Memory B cell (primary cell): ENCODE measurements around the gene TMEM117.

Source experiments
- ATAC-seq: fragments of 150-1000 bp; cut with Tn5 transposase; 2 replicates; pipeline ENCODE4 v1.10.0; 2021; ENCODE audit warnings: low read depth, mild to moderate bottlenecking, moderate library complexity
- DNase-seq, 2 donors: peaks; one replicate each; pipeline ENCODE4 v3.0.0; 2022; ENCODE audit warnings: low spot score in 2 of 2
- H3K27ac Mint-ChIP-seq: one replicate; pipeline ENCODE4 v1.8.0; 2022; ENCODE audit warnings: mild to moderate bottlenecking, moderate library complexity, mixed read lengths
- H3K27me3 Mint-ChIP-seq: one replicate; pipeline ENCODE4 v1.8.0; 2022; ENCODE audit warnings: mixed read lengths
- H3K36me3 Mint-ChIP-seq: one replicate; pipeline ENCODE4 v1.8.0; 2022; ENCODE audit warnings: mild to moderate bottlenecking, mixed read lengths
- H3K4me1 Mint-ChIP-seq: one replicate; pipeline ENCODE4 v1.8.0; 2022; ENCODE audit warnings: mixed read lengths
- H3K4me3 Mint-ChIP-seq: one replicate; pipeline ENCODE4 v1.8.0; 2022; ENCODE audit warnings: mild to moderate bottlenecking, moderate library complexity, mixed read lengths
- H3K9me3 Mint-ChIP-seq: one replicate; pipeline ENCODE4 v1.8.0; 2022; ENCODE audit warnings: mixed read lengths

The TMEM117 gene

GRCh38 chr12:44114906-44115305 lies 279.0 kb downstream of the TMEM117 start:
- Mint-ChIP-seq H3K27ac (no peak overlapping the region), H3K9me3 (peaks cover 3% of the 10 kb centered on the region), H3K27me3 (no peaks in the 10 kb centered on the region), H3K4me3 (no peak overlapping the region), H3K4me1 (no peaks in the 10 kb centered on the region), H3K36me3 (peaks cover 5% of the 10 kb centered on the region)
- ATAC-seq (no peak), DNase-seq (no peak)

- no peaks in the 10 kb centered on the region for H3K4me1 Mint-ChIP-seq
- no peaks in the 10 kb centered on the region for H3K27me3 Mint-ChIP-seq
- no peak overlapping the region for H3K4me3 Mint-ChIP-seq
- H3K36me3 Mint-ChIP-seq: peaks cover 15% of the 10 kb centered on the region
- DNase-seq (no peak), ATAC-seq (no peak)
- peaks cover 3% of the 10 kb centered on the region for H3K9me3 Mint-ChIP-seq
- no peak overlapping the region for H3K27ac Mint-ChIP-seq
Observed at GRCh38 chr12:44117337-44117736, 281.5 kb downstream of the TMEM117 start.

- H3K4me3 Mint-ChIP-seq: no peak overlapping the region
- H3K9me3 Mint-ChIP-seq: peaks cover 3% of the 10 kb centered on the region
- no peak overlapping the region for H3K27ac Mint-ChIP-seq
- no peak for ATAC-seq
- H3K27me3 Mint-ChIP-seq: no peaks in the 10 kb centered on the region
- peaks cover 18% of the 10 kb centered on the region for H3K36me3 Mint-ChIP-seq
- H3K4me1 Mint-ChIP-seq: no peaks in the 10 kb centered on the region
- no peak for DNase-seq
Observed at GRCh38 chr12:44118946-44119345, 283.1 kb downstream of the TMEM117 start.

GRCh38 chr12:44126806-44127205 lies 290.9 kb downstream of the TMEM117 start:
- H3K4me1 Mint-ChIP-seq: peaks cover 10% of the 10 kb centered on the region
- no peaks in the 10 kb centered on the region for H3K27me3 Mint-ChIP-seq
- no peaks in the 10 kb centered on the region for H3K9me3 Mint-ChIP-seq
- ATAC-seq: no peak
- no peak for DNase-seq
- no peak overlapping the region for H3K4me3 Mint-ChIP-seq
- H3K36me3 Mint-ChIP-seq: peaks cover 8% of the 10 kb centered on the region
- no peak overlapping the region for H3K27ac Mint-ChIP-seq

- Mint-ChIP-seq H3K27me3 (no peaks in the 10 kb centered on the region), H3K9me3 (no peaks in the 10 kb centered on the region), H3K4me3 (no peak overlapping the region), H3K4me1 (peaks cover 10% of the 10 kb centered on the region), H3K27ac (no peak overlapping the region), H3K36me3 (peaks cover 8% of the 10 kb centered on the region)
- no peak for ATAC-seq
- DNase-seq: no peak
Observed at GRCh38 chr12:44127966-44128710, 292.3 kb downstream of the TMEM117 start.

DNA sequence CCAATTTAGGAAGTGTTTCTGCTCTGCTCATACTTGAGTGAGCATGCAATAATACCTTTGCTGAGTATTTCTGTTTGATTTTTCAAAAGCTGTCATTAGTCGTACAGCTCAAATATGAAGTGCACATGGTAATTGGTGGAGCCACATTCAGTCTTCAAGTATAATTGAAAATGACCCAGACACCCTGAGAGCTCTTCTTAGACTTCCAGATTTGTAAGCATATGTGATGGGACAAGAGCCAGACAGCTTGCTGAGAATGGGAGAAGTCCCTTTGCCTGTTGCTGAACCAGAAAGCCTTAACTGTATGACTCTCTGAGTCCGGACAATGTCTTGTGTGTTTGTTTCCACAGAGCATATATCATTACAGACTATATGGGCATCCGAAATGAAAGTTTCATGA lies 307.3 kb downstream of the TMEM117 start:
- Mint-ChIP-seq H3K27ac (no peak overlapping the region), H3K4me1 (peaks cover 1% of the 10 kb centered on the region), H3K9me3 (no peaks in the 10 kb centered on the region), H3K4me3 (no peak overlapping the region), H3K36me3 (peaks cover 10% of the 10 kb centered on the region), H3K27me3 (no peaks in the 10 kb centered on the region)
- no peak for ATAC-seq
- DNase-seq: no peak

GRCh38 chr12:44148936-44149335 lies 313.1 kb downstream of the TMEM117 start:
- H3K27ac Mint-ChIP-seq: no peak overlapping the region
- no peaks in the 10 kb centered on the region for H3K4me1 Mint-ChIP-seq

DNA sequence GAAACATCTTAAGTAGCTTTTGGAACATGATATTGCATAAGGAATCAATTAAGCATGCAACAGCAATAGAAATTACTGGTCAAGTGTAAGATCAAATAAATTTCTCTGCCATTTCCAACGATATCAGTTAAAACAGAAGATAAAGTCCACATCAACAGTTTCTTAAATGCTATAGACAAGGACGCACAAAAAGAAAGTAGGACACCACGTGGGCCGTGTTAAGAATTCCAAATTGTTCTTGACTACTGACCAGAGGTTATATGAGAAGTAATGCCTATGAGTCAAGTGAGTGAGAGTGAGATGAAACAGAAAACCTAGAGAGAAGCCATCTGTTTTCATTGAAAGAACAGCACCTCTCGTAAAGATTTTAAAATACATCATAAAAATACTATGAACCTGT lies 318.2 kb downstream of the TMEM117 start:
- Mint-ChIP-seq H3K4me1 (peaks cover 3% of the 10 kb centered on the region), H3K9me3 (no peaks in the 10 kb centered on the region), H3K27me3 (no peaks in the 10 kb centered on the region), H3K4me3 (no peak overlapping the region), H3K27ac (no peak overlapping the region), H3K36me3 (peaks cover 2% of the 10 kb centered on the region)
- ATAC-seq (no peak), DNase-seq (no peak)

More at GRCh38 chr12:44148936-44149335, 313.1 kb downstream of the TMEM117 start:
- no peaks in the 10 kb centered on the region for H3K9me3 Mint-ChIP-seq
- DNase-seq: no peak
- no peaks in the 10 kb centered on the region for H3K27me3 Mint-ChIP-seq
- H3K36me3 Mint-ChIP-seq: peaks cover 6% of the 10 kb centered on the region
- ATAC-seq: no peak
- no peak overlapping the region for H3K4me3 Mint-ChIP-seq

GRCh38 chr12:44155358-44155757 lies 319.5 kb downstream of the TMEM117 start:
- DNase-seq: no peak
- no peak for ATAC-seq
- Mint-ChIP-seq H3K9me3 (no peaks in the 10 kb centered on the region), H3K27me3 (no peaks in the 10 kb centered on the region), H3K36me3 (peaks cover 2% of the 10 kb centered on the region), H3K4me3 (no peak overlapping the region), H3K27ac (no peak overlapping the region), H3K4me1 (peaks cover 3% of the 10 kb centered on the region)

- no peak for DNase-seq
- H3K4me3 Mint-ChIP-seq: no peak overlapping the region
Observed at GRCh38 chr12:44157359-44157758, 321.5 kb downstream of the TMEM117 start.

DNA sequence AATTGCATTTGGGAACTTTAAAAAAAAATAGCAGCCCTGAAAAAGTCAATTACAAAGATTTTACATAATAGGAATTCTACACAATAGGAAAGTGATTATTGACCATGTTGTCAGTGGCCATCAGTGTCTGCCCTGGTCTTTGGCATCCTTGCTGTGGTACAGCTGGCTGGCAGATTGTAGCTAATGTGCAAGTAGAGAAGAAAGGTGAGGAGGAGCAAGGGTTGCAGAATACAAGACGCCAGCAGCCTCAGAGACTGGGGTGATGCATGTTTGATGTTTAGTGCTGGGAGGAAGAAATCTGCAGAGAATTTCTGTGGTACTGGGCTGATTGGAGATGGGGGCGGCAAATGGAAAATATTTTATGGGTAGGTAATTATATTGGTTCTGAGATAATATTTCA lies 322.9 kb downstream of the TMEM117 start:
- no peak overlapping the region for H3K4me3 Mint-ChIP-seq
- no peak for ATAC-seq

More at GRCh38 chr12:44157359-44157758, 321.5 kb downstream of the TMEM117 start:
- H3K27me3 Mint-ChIP-seq: no peaks in the 10 kb centered on the region
- H3K27ac Mint-ChIP-seq: no peak overlapping the region
- peaks cover 2% of the 10 kb centered on the region for H3K36me3 Mint-ChIP-seq
- H3K4me1 Mint-ChIP-seq: peaks cover 3% of the 10 kb centered on the region
- H3K9me3 Mint-ChIP-seq: no peaks in the 10 kb centered on the region
- peak; percentile 39 for ATAC-seq

DNA sequence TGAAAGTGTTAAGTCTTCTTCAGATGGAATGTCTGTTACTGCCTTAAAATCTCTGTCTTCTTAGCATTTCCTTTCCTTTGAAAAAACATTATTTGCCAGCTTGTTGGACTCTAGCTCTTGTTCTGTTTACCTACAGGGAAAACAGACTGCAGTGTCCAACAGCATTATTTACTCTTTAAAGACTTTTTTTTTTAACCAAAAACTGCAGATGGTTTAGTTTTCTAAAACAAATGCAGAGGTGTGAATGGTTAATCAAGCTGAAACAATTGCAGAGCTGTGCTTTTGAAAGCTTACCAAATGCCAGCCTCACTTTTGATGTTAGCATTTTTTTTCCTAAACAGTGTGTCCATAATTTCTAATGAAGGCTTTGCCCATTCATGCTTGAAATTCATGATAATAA lies 323.3 kb downstream of the TMEM117 start:
- Mint-ChIP-seq H3K9me3 (no peaks in the 10 kb centered on the region), H3K4me3 (no peak overlapping the region), H3K4me1 (peaks cover 3% of the 10 kb centered on the region), H3K27me3 (no peaks in the 10 kb centered on the region), H3K27ac (no peak overlapping the region), H3K36me3 (peaks cover 2% of the 10 kb centered on the region)
- ATAC-seq: no peak
- no peak for DNase-seq

More for the DNA sequence above, 322.9 kb downstream of the TMEM117 start:
- peaks cover 3% of the 10 kb centered on the region for H3K4me1 Mint-ChIP-seq
- H3K27me3 Mint-ChIP-seq: no peaks in the 10 kb centered on the region
- H3K36me3 Mint-ChIP-seq: peaks cover 2% of the 10 kb centered on the region
- DNase-seq: no peak
- H3K9me3 Mint-ChIP-seq: no peaks in the 10 kb centered on the region
- no peak overlapping the region for H3K27ac Mint-ChIP-seq

DNA sequence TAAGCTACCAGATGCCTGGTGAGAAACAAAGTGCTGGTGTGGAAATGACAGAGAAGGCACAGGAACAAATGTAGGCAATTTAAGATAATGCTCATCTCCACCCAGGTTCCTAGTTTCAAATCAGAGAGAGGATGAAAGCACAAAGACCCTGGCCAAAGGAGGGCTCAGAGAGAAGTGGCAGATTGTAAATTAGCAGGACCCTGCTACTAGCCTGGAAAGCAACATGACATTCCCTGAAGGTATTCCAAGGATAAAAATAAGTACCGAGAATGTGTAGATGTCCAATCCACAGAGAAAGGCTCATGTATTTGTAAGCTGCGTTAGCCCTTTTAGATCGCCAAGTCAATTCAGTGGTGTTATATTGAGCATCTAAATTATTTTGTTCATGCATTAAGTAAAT lies 324.0 kb downstream of the TMEM117 start:
- H3K4me3 Mint-ChIP-seq: no peak overlapping the region
- H3K9me3 Mint-ChIP-seq: no peaks in the 10 kb centered on the region
- no peaks in the 10 kb centered on the region for H3K27me3 Mint-ChIP-seq
- H3K36me3 Mint-ChIP-seq: peaks cover 2% of the 10 kb centered on the region
- DNase-seq (no peak), ATAC-seq (no peak)
- peaks cover 3% of the 10 kb centered on the region for H3K4me1 Mint-ChIP-seq
- H3K27ac Mint-ChIP-seq: no peak overlapping the region

GRCh38 chr12:44162961-44163360 lies 327.1 kb downstream of the TMEM117 start:
- no peaks in the 10 kb centered on the region for H3K4me1 Mint-ChIP-seq
- peaks cover 5% of the 10 kb centered on the region for H3K36me3 Mint-ChIP-seq
- H3K27ac Mint-ChIP-seq: no peak overlapping the region
- ATAC-seq (no peak), DNase-seq (no peak)
- no peaks in the 10 kb centered on the region for H3K27me3 Mint-ChIP-seq
- H3K9me3 Mint-ChIP-seq: no peaks in the 10 kb centered on the region
- H3K4me3 Mint-ChIP-seq: no peak overlapping the region

DNA sequence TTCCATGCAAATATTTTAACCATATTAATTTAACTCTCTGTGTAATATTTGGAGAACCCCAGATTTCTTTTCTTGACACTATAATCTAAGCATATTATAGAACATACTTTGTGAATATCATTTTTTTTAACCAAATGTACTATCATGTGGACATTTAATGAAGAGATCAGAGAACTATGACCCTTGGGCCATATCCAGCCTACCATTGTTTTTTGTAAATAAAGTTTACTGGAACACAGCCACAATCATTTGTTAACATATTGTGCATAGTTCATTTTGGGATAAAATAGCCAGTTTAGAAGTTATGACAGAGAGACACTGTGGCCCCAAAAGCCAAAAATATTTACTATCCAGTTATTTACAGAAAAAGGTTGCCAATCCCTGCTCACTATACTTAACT lies 338.2 kb downstream of the TMEM117 start:
- Mint-ChIP-seq H3K4me3 (no peak overlapping the region), H3K36me3 (peaks cover 5% of the 10 kb centered on the region), H3K27ac (no peak overlapping the region), H3K27me3 (no peaks in the 10 kb centered on the region), H3K4me1 (no peaks in the 10 kb centered on the region), H3K9me3 (no peaks in the 10 kb centered on the region)
- ATAC-seq: no peak
- DNase-seq: no peak
